NCI-H345 (cell line): Measurements from ENCODE around the gene NUTM2A.
"Not testable (repeated sequence)": the region's sequence is repeated elsewhere in the genome, so short reads cannot be mapped to it uniquely, and the experiment has no call there.

Experiments used
- DNase-seq: peaks from one replicate; lab custom pipeline; 2025; lab: John Stamatoyannopoulos, UW

NUTM2A gene

DNA sequence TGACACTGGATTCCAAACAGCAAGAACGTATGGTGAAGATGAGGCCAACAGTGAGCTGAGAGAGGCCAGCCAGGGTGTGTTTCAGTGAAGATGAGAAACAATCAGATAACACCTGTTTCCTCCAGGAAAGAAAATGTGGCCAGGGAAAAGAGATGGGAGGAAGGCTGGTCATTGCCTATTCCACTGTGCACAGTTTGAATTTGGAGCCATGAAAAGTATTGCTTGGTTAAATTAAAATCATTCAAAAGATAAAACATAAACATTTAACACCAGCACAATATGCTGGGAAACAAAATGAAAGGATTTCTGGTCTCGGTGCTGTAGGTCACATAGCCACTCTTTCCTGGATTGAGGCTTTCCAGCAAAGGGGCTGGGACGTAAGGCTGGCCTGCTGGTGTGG lies at the start of gene NUTM2A:
NUTM2A (plus strand) TSS at position 301 of the 400 bp plus-strand sequence. CDS start 383 bp downstream, outside the sequence.
- not testable (repeated sequence) for DNase-seq

GRCh38 chr10:87177587-87177986 lies 47.7 kb upstream of the NUTM2A start:
- not testable (repeated sequence) for DNase-seq

DNA sequence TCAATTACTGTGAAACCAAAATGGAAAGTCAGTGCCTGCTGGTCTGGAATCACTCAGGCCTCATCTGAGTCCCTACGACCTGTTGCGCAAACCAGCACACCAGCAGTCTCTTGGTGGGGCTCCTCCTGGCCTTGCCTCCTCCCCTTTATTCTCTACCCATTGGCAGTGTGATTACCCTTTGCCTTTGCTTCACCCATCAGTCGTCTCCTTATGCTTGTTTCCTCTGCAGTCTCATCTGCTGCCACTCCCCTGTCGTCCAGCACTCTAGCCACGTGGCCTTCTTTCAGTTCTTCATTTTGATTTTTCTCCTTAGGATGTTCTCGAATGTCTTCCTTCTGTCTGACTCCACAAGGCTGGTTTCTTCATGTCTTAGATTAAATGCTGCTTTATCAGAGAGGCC lies 40.8 kb upstream of the NUTM2A start:
- DNase-seq, result not testable (repeated sequence)

- not testable (repeated sequence) for DNase-seq
Measured at GRCh38 chr10:87186016-87186415, 39.2 kb upstream of the NUTM2A start.

DNA sequence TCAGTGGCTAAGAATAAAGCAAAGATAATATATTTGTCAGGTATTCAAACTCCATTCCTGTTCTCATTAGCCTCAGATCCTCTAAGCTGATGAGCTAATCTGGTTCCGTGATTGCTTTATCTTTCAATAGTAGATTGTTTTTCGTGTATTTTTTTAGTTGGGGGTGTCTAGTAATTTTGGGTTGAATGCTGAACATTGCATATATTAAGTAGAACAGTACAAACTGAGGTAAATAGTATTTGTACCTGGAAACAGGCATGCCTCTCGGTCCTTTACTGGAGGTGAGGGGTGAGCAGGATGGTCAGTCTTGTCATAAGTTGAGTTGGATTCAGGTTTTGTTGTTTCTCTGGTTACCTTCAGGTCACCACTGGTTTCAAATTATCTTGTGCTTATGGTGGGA lies 37.7 kb upstream of the NUTM2A start:
- not testable (repeated sequence) for DNase-seq

DNA sequence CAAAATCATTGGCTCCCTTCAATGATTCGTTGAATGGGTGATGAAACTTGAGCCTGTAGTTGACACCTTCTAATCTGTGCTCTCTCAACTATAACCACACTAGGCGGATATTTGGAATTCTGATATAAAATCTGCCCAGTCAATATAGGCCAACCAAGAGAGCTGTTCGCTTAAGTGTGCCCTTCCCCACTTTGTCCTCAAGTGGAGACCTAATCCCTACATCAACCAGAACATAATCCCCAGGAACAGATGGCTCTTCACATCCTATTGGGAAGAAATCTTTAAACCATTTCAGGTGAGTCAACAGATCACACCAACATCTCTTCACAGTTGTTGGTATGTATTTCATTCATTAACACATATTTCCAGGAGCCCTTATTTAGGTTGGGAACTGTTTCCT lies 33.4 kb upstream of the NUTM2A start:
- not testable (repeated sequence) for DNase-seq

- DNase-seq, result not testable (repeated sequence)
Measured at GRCh38 chr10:87200924-87201323, 24.3 kb upstream of the NUTM2A start.

DNA sequence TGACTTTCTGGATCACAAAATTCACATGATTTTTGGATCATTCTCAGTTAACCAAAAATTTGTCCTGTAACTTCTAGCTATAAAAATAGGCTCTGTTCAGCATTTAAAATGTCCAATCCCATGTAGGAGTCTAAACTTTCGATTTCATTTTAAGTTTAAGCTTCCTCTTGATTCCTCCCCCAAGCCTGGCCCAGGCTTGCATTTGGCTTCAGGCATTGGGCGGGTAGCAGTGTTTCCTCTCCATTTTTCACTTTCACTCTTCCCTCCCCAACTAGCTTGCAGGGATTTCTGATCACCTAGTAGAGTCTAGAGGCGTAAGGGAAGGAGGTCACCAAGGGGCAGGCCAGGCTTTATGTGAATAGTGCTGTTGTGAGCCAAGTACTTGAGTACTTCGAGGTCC lies 20.4 kb upstream of the NUTM2A start:
- DNase-seq, result not testable (repeated sequence)

GRCh38 chr10:87206922-87207321 lies 18.3 kb upstream of the NUTM2A start:
- not testable (repeated sequence) for DNase-seq

GRCh38 chr10:87210309-87210708 lies 14.9 kb upstream of the NUTM2A start:
- DNase-seq, result not testable (repeated sequence)

GRCh38 chr10:87211848-87212247 lies 13.4 kb upstream of the NUTM2A start:
- DNase-seq, result not testable (repeated sequence)

- not testable (repeated sequence) for DNase-seq
Measured at GRCh38 chr10:87213150-87213765, 12.0 kb upstream of the NUTM2A start.

DNA sequence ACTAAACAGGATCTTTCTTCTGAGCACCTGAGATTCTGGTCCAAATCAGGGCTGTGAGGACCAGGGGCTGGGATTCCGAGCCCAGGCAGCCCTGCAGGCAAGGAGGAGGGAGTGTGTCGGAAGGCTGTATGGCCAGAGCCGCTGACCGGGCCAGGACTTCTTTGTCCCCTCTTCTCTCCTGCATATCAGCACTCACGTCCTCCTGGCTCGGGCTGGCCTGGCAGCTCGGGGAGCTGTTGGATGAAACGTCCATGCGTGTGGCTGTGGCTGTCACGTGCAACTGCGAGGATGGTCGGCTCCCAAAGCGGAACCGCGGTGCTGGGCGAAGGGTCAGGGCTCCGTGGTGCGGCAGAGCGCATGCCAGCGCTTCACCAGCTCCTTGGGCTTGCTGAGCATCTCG lies 11.4 kb upstream of the NUTM2A start:
- DNase-seq, result not testable (repeated sequence)

DNA sequence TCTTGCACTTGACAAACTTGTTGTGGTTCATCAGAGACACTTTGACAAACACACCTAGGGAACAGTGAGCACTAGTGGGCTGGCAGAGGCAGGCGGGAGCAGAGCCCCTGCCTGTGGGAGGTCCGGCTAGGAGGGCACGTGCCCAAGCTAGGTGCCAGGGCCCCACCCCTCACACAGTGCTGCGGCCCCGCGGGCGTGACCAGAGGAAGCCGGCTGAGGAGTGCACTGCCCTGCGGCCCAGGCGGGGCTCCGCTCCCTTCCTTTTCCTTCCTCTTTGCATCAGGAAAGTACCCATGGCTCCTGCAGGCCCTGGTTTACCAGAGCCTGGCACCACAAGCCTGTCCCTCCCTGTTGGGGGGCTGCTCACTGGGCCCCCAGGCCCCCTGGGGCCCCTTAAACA lies 9.1 kb upstream of the NUTM2A start:
- not testable (repeated sequence) for DNase-seq

DNA sequence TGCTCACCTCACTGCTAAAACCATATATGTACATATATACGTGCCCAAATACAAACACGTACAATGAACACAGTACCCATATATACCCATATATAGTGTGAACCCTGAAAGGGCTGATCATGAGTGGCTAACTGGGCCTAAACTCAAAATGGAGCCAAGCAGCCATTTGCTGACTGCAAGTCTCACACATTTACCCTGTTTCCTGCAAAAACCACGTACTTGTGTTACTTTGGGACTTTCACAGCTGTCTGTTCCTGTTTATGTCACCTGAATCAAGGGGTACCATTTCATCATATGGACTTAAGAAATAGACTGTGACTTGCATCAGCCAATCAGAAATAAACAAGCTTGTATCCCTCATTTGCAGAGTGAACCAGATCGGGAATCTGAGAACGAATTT lies 5.9 kb upstream of the NUTM2A start:
- DNase-seq, result not testable (repeated sequence)

DNA sequence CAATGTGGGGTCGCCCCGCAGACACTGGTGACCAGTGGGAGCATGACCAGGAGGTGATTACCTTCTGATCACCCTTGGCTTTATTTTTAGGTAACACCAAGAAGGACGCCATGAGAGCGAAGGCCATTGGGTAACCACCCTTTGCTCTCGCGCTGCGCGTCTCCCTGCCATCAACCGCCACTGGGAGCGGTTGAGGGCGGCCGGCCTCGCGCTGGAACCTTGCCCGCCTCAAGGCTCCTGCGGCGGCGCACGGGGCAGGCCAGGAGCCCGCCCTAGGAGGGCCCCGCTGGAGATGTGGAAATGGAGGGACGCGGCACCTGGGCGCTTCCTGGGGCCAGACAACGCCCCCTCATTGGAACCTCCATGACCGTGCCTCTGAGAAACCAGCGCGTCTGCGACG lies 2.5 kb upstream of the NUTM2A start:
- DNase-seq, result not testable (repeated sequence)

DNA sequence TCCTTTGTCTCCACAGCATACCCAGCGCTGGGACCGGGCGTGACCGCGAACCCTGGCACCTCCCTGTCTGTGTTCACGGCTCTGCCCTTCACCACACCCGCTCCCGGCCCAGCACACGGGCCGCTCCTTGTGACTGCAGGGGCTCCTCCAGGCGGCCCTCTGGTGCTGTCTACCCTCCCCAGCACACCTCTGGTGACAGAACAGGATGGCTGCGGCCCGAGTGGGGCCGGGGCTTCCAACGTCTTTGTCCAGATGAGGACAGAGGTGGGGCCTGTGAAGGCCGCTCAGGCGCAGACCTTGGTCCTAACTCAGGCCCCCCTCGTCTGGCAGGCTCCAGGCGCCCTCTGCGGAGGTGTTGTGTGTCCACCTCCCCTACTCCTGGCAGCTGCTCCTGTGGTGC lies 3.0 kb downstream of the NUTM2A start:
- not testable (repeated sequence) for DNase-seq

GRCh38 chr10:87229211-87229610 lies 4.0 kb downstream of the NUTM2A start:
- DNase-seq, result not testable (repeated sequence)

GRCh38 chr10:87234854-87235253 lies 9.6 kb downstream of the NUTM2A start:
- DNase-seq, result not testable (repeated sequence)

DNA sequence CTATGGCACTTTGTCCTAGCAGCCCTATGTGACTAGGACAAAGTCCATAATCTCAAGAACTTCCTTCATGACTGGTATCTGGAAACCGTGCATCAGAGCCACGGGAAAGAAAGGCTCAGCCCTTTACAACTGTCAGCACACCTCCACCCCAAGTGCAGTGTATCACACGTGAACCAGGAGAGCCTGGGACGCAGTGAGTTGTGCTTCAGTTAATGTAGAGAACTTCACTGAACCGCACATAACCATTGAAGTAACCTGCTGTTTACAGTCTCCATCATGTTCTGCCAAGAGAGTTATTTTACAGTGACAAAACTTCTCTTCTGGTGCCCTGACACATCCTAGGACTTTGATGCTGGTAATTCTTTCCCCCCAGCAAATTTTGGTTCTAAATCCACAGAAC lies 12.0 kb downstream of the NUTM2A start:
- not testable (repeated sequence) for DNase-seq

DNA sequence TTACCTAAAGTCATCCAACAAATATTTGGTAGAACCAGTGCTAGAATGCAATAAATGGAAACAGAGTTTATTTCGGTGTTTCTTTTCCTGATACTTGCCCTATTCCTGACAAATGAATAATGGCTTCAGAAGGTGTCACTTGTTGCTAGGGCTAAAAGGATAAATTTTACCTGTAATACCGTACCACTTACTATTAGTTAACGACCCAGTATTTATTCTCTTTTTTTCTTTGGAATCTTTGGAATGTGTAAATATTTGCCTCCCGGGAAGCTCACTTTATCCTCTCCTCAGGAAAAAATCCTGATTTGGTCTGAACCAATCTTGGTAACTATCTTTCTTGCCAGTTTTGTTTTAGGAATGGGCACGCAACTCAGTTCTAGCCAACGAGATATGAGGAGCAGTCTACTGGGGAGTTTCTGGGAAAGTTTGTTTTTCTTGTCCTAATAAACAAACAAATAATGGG lies 14.1 kb downstream of the NUTM2A start:
- not testable (repeated sequence) for DNase-seq

- not testable (repeated sequence) for DNase-seq
Measured at GRCh38 chr10:87242192-87242591, 16.9 kb downstream of the NUTM2A start.

- not testable (repeated sequence) for DNase-seq
Measured at GRCh38 chr10:87247335-87247734, 22.1 kb downstream of the NUTM2A start.

GRCh38 chr10:87248818-87249353 lies 23.6 kb downstream of the NUTM2A start:
- not testable (repeated sequence) for DNase-seq
